Nephron progenitor cell (in vitro differentiated cells): ENCODE measurements around the gene EPX.

Experiments
- DNase-seq: peaks from one replicate; pipeline ENCODE4 v3.0.0; 2021
- H3K27ac Mint-ChIP-seq: 2 replicates; pipeline ENCODE4 v1.8.0; 2021; ENCODE audit warnings: mild to moderate bottlenecking, moderate library complexity, mixed read lengths
- H3K27me3 Mint-ChIP-seq: 2 replicates; pipeline ENCODE4 v1.8.0; 2021; ENCODE audit warnings: mild to moderate bottlenecking, low read depth, mixed read lengths; ENCODE audit not compliant: poor library complexity
- H3K36me3 Mint-ChIP-seq: 2 replicates; pipeline ENCODE4 v1.8.0; 2021; ENCODE audit warnings: low read depth, mixed read lengths
- H3K4me1 Mint-ChIP-seq: 2 replicates; pipeline ENCODE4 v1.8.0; 2021; ENCODE audit warnings: mixed read lengths
- H3K4me3 Mint-ChIP-seq: 2 replicates; pipeline ENCODE4 v1.8.0; 2021; ENCODE audit warnings: mild to moderate bottlenecking, moderate library complexity, mixed read lengths
- H3K9me3 Mint-ChIP-seq: 2 replicates; pipeline ENCODE4 v1.8.0; 2021; ENCODE audit warnings: mild to moderate bottlenecking, moderate library complexity, mixed read lengths
- CTCF ChIP-seq: fragments of 200-600 bp; sonication (generic); IDR thresholded peaks from 2 replicates; pipeline ENCODE4 v1.5.0; 2021; ENCODE audit warnings: antibody characterized with exemption

EPX gene

GRCh38 chr17:58236394-58236793 lies 43.9 kb downstream of the EPX start:
- DNase-seq = no peak
- Mint-ChIP-seq H3K4me3 (no peak overlapping the region), H3K9me3 (no peaks in the 10 kb centered on the region), H3K4me1 (peaks cover 19% of the 10 kb centered on the region), H3K36me3 (no peaks in the 10 kb centered on the region), H3K27me3 (peaks cover 88% of the 10 kb centered on the region), H3K27ac (no peak overlapping the region)
- no peak for TF ChIP-seq CTCF

- Mint-ChIP-seq H3K9me3 (no peaks in the 10 kb centered on the region), H3K27me3 (peaks cover 97% of the 10 kb centered on the region), H3K36me3 (no peaks in the 10 kb centered on the region), H3K4me1 (peaks cover under 1% of the 10 kb centered on the region), H3K4me3 (no peak within 1 kb of the TSS), H3K27ac (no peak within 1 kb of the TSS)
- DNase-seq = no peak
- no peak for TF ChIP-seq CTCF
Observed at GRCh38 chr17:58238147-58238634, 45.7 kb downstream of the EPX start, which contains the start of gene LPO. Gene LPO, plus strand, starts transcription at chr17:58238584. Its CDS starts 4,396 bp downstream, at chr17:58242980.

GRCh38 chr17:58239987-58240386 lies 47.5 kb downstream of the EPX start:
- no peak for DNase-seq
- Mint-ChIP-seq H3K4me3 (no peak overlapping the region), H3K27ac (no peak overlapping the region), H3K36me3 (no peaks in the 10 kb centered on the region), H3K4me1 (no peaks in the 10 kb centered on the region), H3K9me3 (no peaks in the 10 kb centered on the region), H3K27me3 (peaks cover 98% of the 10 kb centered on the region)
- TF ChIP-seq CTCF = no peak

GRCh38 chr17:58242171-58242784 lies 49.8 kb downstream of the EPX start:
- Mint-ChIP-seq H3K9me3 (no peaks in the 10 kb centered on the region), H3K4me1 (no peaks in the 10 kb centered on the region), H3K36me3 (no peaks in the 10 kb centered on the region), H3K27me3 (peaks cover 97% of the 10 kb centered on the region), H3K27ac (no peak overlapping the region), H3K4me3 (no peak overlapping the region)
- DNase-seq = no peak
- no peak for TF ChIP-seq CTCF

GRCh38 chr17:58244963-58245362 lies 52.4 kb downstream of the EPX start:
- no peaks in the 10 kb centered on the region for H3K4me1 Mint-ChIP-seq
- no peak for DNase-seq
- H3K27me3 Mint-ChIP-seq = peaks cover 97% of the 10 kb centered on the region
- no peak overlapping the region for H3K4me3 Mint-ChIP-seq
- H3K36me3 Mint-ChIP-seq = no peaks in the 10 kb centered on the region
- H3K9me3 Mint-ChIP-seq = peaks cover under 1% of the 10 kb centered on the region
- no peak for TF ChIP-seq CTCF
- H3K27ac Mint-ChIP-seq = no peak overlapping the region
